ENCODE data around the gene TBRG4.
"Not testable (repeated sequence)": the region's sequence is repeated elsewhere in the genome, so short reads cannot be mapped to it uniquely, and the experiment has no call there.

Gene TBRG4

DNA sequence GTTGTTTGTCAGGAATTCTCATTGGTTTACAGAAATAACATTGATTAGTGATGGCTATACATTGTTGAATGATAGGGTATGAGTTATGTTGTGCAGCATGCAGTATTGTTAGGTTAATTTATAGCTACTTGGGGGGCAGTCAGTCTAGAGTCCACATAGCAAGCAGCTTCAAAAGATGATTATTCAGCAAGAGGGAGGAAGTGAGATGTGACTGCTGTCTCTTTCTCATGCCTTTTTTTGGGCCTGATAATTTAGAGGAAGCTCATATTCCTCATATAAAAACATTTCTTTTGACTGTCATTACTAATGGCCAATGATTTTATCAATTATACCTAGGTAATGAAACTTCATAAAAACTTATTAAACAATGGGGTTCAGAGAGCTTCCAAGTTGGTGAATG lies 3.4 kb upstream of the TBRG4 start:
- DNase-seq, result no peak

DNA sequence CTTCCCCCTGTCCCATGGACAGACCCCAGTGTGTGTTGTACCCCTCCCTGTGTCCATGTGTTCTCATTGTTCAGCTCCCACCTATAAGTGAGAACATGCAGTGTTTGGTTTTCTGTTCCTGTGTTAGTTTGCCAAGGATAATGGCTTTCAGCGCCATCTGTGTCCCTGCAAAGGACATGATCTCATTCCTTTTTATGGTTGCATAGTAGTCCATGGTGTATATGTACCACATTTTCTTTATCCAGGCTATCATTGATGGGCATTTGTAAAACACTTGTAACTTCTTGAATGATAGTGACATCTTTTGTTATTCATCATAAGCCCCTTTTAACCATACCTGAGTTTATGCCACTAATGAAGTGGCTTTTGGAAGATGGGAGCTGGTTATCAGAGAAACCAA lies 2.8 kb upstream of the TBRG4 start:
- not testable (repeated sequence) for DNase-seq

GRCh38 chr7:45112648-45113047 lies 1.2 kb upstream of the TBRG4 start:
- DNase-seq, result no peak

GRCh38 chr7:45108863-45109262 lies 2.6 kb downstream of the TBRG4 start:
- DNase-seq, result no peak

- DNase-seq, result no peak
Observed at GRCh38 chr7:45107356-45107755, 4.1 kb downstream of the TBRG4 start.

DNA sequence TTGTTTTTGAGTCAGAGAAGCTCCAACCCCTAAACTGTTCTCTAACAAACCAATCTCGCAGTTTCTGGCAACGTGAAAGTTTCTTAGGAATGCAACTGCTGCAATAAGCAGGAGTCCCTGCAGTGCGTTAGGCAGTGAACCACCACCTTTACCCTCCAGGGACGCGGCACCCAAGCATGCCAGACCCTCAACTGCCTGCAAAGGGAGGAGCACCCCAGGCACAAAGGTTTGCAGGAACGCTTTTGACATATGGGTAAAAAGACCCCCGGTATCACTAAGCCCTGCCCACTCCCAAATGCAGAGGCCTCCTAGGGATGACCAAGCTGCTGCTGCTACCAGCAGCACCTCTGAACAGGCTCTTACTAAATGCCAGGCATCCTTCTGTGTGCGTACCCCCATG lies 4.7 kb downstream of the TBRG4 start:
- DNase-seq, result no peak

- no peak for DNase-seq
Observed at GRCh38 chr7:45105588-45106188, 5.8 kb downstream of the TBRG4 start.

GRCh38 chr7:45104844-45105587 lies 6.5 kb downstream of the TBRG4 start:
- no peak for DNase-seq

DNA sequence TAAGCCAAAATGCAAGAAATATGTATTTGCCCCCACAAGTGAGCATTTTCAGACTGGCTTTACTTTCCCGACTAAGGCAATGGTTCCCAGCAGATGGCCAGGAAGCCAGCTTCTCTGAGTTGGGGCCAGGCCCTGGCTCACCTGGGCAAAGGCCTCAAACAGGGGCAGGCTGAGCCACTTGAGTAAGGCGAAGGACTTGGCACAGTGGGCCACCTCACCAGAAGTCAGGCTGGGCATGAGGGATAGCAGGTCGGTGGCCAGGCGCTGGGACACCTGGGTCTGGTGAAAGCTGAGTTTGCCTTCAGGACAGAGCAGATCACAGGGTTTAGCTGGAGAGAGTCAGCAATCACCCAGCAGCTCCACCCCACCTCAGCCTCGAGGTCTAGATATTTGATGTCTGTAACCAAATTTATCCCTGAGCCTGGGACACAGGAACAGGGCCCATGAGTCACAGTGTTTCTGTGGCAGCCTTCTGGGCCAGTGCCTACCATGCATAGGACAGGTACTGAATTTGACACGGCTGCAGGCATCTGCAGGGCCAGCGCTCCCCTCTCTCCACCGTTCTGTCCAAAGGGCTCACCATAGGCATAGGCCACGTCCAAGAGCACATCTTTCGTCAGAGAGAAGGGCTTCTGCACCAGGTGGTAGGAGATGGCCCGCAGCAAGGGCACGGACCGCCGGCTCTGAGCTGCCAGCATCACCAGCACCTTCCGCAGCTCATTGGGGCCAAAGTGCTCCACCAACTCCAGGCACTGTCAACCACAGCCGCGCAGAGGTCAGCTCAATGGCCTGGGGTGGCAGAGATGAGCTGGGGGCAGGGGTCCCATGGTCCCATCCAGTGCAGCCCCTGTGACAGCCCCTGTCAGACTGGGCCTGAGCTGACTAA lies 7.3 kb downstream of the TBRG4 start:
- DNase-seq, result no peak

DNA sequence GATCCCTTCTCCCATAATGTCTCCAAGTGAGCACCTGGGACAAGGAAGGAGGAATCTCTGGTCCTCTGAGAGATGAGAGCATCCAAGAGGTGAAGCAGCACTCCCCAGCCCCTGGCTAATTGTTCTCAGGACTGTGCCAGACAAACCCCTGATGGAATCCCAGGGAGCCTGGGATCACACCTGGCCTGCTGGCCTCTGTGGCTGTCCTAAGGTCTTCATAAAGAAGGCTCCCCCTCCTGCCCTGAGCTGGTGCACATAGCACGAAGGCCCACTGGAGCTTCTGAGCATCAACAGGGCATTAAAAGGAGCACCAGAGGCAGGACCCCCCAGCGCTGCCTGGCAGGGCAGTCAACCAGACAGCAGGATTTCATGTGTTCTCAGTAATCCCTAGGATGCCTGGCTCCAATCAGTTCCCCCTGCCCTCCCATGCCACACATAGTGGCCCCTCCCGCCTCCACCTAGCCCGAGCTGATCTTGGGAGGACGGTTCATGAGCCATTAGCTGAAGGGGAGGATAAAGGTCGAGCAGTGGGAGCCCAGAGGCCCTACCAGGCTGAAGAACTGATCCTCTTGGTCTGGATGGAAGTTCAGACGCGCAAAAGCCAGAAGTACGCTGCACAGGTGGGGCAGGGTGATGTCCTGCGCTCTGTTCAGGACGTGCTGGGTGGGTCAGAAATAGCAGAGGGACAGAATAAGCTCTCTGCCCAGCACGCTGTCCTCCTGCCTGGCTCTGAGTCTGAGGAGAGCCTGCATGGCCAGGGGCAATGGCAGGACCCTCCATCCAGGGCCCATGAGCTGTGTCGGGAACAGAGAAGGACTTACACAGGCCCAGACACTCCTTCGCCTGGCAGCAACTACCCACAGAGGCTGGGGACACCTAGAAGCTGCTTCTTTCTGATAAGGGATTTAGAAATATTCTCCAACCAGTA lies 8.4 kb downstream of the TBRG4 start:
- DNase-seq, result no peak

GRCh38 chr7:45101748-45102147 lies 9.7 kb downstream of the TBRG4 start:
- DNase-seq, result no peak

DNA sequence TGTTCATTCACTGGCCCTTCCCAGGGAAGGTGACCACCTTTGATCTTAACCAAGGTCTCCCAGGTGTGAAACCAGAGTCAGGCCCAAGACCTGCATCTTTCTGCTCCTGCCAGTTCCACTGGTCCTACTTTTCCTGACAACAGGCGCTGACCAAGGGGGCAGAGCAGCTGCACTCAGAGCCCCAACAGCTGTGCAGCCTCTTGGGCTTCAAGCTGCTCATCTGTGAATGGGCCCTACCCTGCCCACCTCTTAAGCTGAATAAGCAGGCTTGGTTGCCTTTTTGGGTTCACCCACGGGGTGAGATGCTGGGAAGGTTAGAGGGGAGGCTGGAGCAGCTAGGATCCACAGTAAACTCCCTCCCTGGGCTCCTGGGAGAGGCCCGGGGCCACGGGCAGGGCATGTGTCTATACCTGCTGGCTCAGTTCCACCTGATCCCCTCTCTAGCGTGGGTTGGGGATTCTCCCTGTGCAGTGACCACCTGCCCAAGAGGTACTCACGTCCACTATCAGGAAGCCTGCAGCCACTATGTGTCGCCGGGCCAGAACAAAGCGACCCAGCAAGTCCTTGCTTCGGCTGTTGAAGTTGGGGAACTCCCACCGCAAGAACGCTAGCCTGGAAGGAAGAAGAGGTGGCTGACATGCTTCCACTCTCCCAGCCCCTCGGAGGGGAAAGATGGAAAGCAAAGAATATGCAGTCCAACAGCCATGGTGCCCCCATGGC lies 10.6 kb downstream of the TBRG4 start:
- DNase-seq, result no peak

GRCh38 chr7:45099891-45100760 lies 11.4 kb downstream of the TBRG4 start:
- DNase-seq, result no peak

DNA sequence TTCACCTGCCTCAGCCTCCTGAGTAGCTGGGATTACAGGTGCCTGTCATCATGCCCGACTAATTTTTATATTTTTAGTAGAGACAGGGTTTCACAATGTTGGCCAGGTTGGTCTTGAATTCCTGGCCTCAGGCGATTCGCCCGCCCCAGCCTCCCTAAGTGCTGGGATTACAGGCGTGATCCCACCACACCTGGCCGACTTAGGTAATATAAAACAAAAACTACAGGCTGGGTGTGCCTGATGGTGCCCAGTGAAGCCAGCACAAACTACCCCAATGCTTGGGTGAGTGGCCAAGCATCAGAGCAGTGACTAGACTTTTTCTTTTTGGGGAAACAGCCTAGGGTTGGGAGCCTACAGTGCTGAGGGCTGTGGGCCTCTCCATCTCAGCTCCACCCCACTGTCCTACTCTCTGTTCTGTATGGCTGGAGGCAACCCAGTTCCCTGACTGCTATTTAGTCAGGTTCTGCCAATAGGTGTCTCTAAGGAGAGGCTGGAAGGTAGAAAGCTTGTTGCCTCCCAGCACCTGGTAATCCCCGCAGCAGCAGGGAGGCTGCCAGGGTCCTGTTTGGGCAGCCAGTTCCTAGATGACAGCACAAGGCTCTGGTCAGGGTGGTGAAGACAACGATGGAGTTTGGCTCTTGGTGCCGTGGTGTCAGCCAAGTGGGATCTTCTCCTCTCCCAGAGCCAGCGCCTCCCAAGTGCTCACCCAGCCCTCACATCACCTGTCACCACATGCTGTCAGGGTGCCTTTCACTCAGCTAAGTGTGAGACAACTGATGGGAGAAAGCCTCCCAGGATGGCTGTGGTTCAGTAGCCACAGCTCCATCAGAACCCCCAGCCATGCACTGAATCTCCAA lies 12.3 kb downstream of the TBRG4 start:
- DNase-seq, result no peak

GRCh38 chr7:45092931-45093235 lies 18.6 kb downstream of the TBRG4 start:
- no peak for DNase-seq

DNA sequence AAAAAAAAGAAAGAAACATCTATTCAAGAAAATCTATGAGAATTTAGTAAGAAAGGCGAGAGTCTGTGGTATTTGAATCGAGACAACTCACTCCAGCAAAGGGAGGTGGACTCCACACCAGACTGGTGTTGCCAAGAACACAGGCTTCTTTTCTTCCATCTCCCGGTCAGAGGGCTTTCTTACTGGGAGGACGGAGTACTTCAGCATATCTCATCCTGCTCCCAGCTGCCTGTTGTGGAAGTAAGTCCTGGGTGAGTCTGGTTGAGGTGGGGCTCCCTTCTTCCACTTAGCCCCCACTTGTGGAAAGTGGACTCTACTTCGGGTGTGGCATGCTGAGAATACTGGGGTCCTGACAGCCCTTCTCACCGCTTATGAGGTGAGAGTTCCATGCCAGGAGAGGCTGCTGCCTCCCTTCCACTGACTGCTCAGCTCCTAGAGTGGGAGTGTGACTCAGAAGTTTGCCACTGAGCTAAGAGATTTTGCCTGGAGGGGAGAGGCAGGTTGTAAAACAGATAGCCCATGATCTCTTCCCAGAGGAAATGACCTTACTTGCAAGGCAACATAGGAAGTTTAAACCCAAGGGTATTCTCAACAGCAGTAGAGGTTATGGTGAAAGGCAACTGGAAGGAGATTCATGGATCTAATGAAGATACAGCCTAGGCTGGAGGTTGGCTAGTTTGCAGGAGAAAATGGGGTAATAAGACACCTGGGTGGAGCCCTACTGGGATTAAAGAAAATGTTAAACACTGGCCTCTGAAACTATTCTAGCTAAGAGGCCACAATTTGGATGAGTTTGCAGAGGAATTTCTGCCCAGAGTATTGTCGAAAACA lies 19.2 kb downstream of the TBRG4 start:
- no peak for DNase-seq

GRCh38 chr7:45089341-45089891 lies 22.1 kb downstream of the TBRG4 start:
- DNase-seq, result peak; percentile 61

DNA sequence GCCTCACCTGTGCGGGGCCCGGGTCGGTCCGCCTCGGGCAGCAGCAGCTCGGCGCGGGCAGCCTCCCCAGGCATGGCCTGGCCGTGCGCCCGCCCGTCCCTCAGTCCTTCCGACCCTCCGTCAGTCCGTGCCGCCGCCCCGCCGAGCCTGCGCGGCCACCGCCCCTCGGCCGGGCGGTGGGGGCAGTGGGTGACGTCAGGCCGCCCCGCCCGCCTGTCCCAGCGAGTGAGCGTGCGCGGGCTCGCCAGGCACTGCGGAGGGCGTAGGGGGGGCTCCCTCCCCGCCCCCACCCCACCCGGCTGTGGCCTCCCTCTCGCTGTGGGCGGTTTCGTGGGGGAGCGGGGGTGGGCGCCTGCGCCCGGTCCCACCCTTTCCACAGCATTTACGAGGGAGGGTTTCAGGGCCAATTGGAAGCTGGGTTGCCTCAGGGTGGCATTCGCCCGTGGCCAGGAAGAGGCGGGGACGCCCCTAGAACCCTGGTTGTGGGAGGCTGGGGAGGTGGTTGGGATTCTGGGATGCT lies 22.6 kb downstream of the TBRG4 start, which contains the start of gene NACAD:
Gene NACAD (minus strand): TSS at position 149 of the 520 bp plus-strand sequence. CDS start 75 bp downstream, at position 74.
- DNase-seq, result peak; percentile 61

All from NCI-H1694 treated with DMSO at 0.1 percent for 48 hours (cell line).